ENCODE measurements around the gene EEF1AKMT2.

DNA sequence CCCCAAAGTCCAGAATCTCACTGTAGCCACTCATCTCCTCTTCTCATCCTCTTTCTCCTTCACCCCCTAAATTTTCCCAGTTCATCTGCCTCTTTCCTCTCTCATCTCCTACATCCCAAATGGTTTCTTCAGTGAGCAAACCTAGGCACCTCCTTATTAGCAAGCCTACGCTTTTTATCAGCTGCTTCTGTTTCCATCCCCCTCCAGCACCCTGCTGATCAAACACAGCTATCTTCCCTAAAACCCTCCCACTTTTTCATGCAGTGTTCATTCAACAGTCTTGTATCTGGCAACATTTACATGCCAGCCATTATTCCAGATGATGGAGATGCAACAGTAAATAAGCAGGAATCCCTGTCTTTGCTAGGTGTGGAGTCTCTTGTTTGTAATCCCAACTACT lies 6.7 kb upstream of the EEF1AKMT2 start:
- TF ChIP-seq CTCF (IDR thresholded peaks at IDR 0.05), result no peak
- TF ChIP-seq POLR2A (IDR thresholded peaks at IDR 0.05), result no peak
- TF ChIP-seq POLR2AphosphoS5 (IDR thresholded peaks at IDR 0.05), result no peak
